SHP77 treated with DMSO at 0.1 percent for 48 hours (cell line): Measurements from ENCODE around the gene EIF3J.

Experiments
- DNase-seq: peaks from one replicate; lab custom pipeline; 2025; lab: John Stamatoyannopoulos, UW

EIF3J gene

DNA sequence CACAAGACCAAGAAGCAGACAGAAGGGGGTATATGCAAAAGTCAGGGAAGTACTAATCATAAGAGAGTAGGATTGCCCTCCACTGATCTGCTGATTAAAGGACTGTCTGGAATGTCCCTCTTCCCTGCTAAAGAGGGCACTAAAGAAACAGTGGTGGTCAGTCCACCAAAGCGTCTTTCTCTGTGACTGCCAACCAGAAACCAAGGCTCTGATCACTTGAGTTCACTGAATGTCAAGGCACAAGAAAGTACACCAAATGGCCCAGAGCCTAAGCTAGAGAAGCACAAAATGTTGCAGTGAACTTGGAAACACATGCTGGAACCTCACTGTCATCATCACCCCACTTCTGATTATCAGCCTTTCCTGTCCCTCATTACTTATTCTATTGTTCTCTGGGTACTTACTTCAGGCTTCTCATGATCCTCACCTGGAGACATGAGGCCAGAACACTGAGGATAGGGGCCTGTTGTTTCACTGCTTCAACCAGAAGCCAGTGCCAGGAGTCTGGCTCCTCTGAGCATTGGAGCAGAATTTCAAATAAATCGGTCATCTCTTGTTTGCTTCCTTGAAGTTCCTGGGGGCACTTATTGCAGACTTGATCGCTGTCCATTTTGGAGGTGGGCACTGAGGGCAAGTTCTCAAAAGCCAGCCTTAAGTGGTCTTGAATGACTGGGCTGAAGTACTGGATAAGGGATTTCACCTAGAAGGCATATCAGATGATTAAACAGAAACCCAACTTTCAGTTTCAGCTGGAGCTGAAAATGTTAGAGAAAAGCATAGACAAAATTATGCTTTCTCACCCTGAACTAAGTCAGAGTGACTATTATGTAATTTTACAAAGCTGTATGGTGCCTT, 58.9 kb downstream of the EIF3J start:
- DNase-seq = no peak

DNA sequence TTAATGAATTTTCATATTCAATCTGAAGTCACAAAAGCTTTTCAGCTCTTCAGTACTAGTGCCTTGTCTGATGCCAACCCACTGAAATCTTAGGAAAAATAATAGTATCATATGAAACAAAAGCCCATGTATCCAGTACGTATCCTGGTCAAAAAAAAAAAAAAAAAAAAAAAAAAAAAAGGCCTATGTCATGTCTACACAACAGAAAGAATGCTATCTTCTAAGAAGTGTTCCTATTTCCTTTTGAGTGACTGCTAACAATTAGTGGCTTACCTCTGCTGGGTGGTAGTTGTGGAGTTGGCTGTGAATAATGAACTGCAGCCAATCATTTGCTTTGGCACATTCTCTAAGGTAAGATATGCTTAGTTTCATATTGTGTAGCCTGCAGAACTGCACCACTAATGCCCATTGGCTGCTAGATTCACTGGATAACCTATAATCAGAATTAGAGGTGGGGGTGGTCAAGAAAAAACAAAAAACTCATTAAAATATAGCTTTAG, 59.6 kb downstream of the EIF3J start:
- no peak for DNase-seq

- no peak for DNase-seq
Observed at GRCh38 chr15:44598066-44598465, 61.1 kb downstream of the EIF3J start.

DNA sequence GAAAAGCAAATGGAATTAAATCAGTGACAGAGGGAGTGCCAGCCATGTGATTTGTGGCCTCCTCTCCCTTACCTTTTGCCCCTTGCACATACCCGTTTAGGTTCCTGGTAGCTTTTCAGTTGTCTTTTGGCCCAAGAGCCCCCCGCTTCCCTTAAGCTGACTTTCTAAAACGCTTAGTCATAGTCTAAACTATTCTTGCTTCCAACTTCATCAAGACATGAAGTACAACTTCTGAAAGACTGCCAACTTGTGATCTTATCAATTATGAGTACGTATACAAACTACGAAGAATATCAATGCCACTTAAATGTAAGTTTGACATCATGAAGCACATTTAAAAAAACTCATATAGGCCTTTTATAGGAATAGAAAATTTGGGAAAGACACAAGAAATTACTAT, 61.9 kb downstream of the EIF3J start:
- no peak for DNase-seq

- DNase-seq = no peak
Observed at GRCh38 chr15:44603126-44603525, 66.2 kb downstream of the EIF3J start.

DNA sequence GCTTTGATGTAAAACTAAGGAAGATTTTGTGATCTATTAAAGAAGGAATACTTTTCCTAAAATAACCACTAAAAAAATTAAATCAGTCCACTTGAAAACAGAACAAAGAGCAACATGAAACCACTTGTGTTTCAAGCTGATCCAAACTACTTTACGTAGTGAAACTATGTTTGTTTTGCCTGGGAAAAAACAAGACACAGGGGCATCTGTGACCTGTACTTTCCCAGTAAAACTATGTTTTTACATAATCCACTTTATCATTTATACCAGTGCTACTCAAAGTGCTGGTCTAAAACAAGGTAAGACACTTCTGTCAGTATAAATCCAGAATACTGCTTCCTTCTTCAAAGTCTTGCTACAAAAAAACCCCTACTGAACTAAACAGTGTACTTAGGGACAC, 69.8 kb downstream of the EIF3J start:
- no peak for DNase-seq
